ENCODE results near the gene NUB1.

The NUB1 gene

GRCh38 chr7:151377406-151377805 is 35.8 kb downstream of the NUB1 start:
- no peak for DNase-seq (ENCODE audit: low read depth in 2 of 2)

- DNase-seq (ENCODE audit: low read depth in 2 of 2): no peak
Observed at GRCh38 chr7:151378011-151378410, 36.4 kb downstream of the NUB1 start.

- DNase-seq (ENCODE audit: low read depth in 2 of 2): no peak
Observed at GRCh38 chr7:151378496-151379192, 37.0 kb downstream of the NUB1 start.

- no peak for DNase-seq (ENCODE audit: low read depth in 2 of 2)
Observed at GRCh38 chr7:151379193-151379520, 37.5 kb downstream of the NUB1 start.

GRCh38 chr7:151379534-151380198 is 38.1 kb downstream of the NUB1 start:
- no peak for DNase-seq (ENCODE audit: low read depth in 2 of 2)

- no peak for DNase-seq (ENCODE audit: low read depth in 2 of 2)
Observed at GRCh38 chr7:151380199-151381097, 38.8 kb downstream of the NUB1 start.

- DNase-seq (ENCODE audit: low read depth in 2 of 2): no peak
Observed at GRCh38 chr7:151381098-151381347, 39.4 kb downstream of the NUB1 start.

GRCh38 chr7:151381348-151382078 is 39.9 kb downstream of the NUB1 start:
- DNase-seq (ENCODE audit: low read depth in 2 of 2): no peak

GRCh38 chr7:151382079-151382885 is 40.7 kb downstream of the NUB1 start:
- no peak for DNase-seq (ENCODE audit: low read depth in 2 of 2)

GRCh38 chr7:151383638-151384351 is 42.2 kb downstream of the NUB1 start:
- DNase-seq (ENCODE audit: low read depth in 2 of 2): no peak

- DNase-seq (ENCODE audit: low read depth in 2 of 2): no peak
Observed at GRCh38 chr7:151384352-151384697, 42.7 kb downstream of the NUB1 start.

GRCh38 chr7:151384776-151385625 is 43.4 kb downstream of the NUB1 start:
- DNase-seq (ENCODE audit: low read depth in 2 of 2): no peak

- DNase-seq (ENCODE audit: low read depth in 2 of 2): no peak
Observed at GRCh38 chr7:151385626-151386300, 44.2 kb downstream of the NUB1 start.

- no peak for DNase-seq (ENCODE audit: low read depth in 2 of 2)
Observed at GRCh38 chr7:151386301-151387160, 44.9 kb downstream of the NUB1 start.

- no peak for DNase-seq (ENCODE audit: low read depth in 2 of 2)
Observed at GRCh38 chr7:151387161-151388006, 45.8 kb downstream of the NUB1 start.

- DNase-seq (ENCODE audit: low read depth in 2 of 2): no peak
Observed at GRCh38 chr7:151388007-151388297, 46.3 kb downstream of the NUB1 start.

- no peak for DNase-seq (ENCODE audit: low read depth in 2 of 2)
Observed at GRCh38 chr7:151388430-151388829, 46.8 kb downstream of the NUB1 start.
